HepG2 (cell line): ENCODE measurements around the gene FAM174B. TPM values are rescaled to one million over a fixed set of nuclear protein-coding genes. Genes with fewer than 3 reads are reported as not detected.

Experiments
- ARNT ChIP-seq: fragments of 450-650 bp; IDR thresholded peaks from 2 replicates; pipeline ENCODE4 v1.6.1; 2017
- HNRNPUL1 ChIP-seq: fragments of 200-400 bp; formaldehyde crosslinking; IDR thresholded peaks from 2 replicates; pipeline ENCODE4 v1.6.1; 2017; ENCODE audit warnings: low read depth, mild to moderate bottlenecking, low read length, moderate library complexity
- MAFF ChIP-seq: IDR thresholded peaks from 2 replicates; pipeline ENCODE4 v1.6.1; 2011; ENCODE audit warnings: low read depth, low read length, improper control_type of control experiment
- NFE2L2 ChIP-seq: fragments of 150-350 bp; IDR thresholded peaks from 2 replicates; pipeline ENCODE4 v1.6.1; 2014; ENCODE audit warnings: low read length
- NR2F2 ChIP-seq: IDR thresholded peaks from 2 replicates; pipeline ENCODE4 v1.6.1; 2012; ENCODE audit warnings: low read depth, inconsistent platforms, borderline replicate concordance
- SETDB1 ChIP-seq: sonication (generic); formaldehyde crosslinking; IDR thresholded peaks from 2 replicates; pipeline ENCODE4 v1.5.1; 2020; ENCODE audit warnings: missing genetic modification reagents, mild to moderate bottlenecking, borderline replicate concordance
- SIX1 ChIP-seq: sonication (generic); formaldehyde crosslinking; IDR thresholded peaks from 2 replicates; pipeline ENCODE4 v1.4.0; 2020; ENCODE audit warnings: missing genetic modification reagents, borderline replicate concordance
- SRSF1 ChIP-seq: fragments of 200-400 bp; formaldehyde crosslinking; optimal IDR thresholded peaks from 2 replicates; pipeline ENCODE3; 2017; ENCODE audit warnings: mild to moderate bottlenecking, low read depth, low read length, moderate library complexity
- TBX2 ChIP-seq: sonication (generic); formaldehyde crosslinking; IDR thresholded peaks from 2 replicates; pipeline ENCODE4 v1.5.0; 2020; ENCODE audit warnings: missing genetic modification reagents, mild to moderate bottlenecking, borderline replicate concordance
- THYN1 ChIP-seq: sonication (generic); formaldehyde crosslinking; IDR thresholded peaks from 2 replicates; pipeline ENCODE4 v1.8.1; 2023; ENCODE audit warnings: low read depth, mild to moderate bottlenecking, moderate library complexity, missing genetic modification reagents, borderline replicate concordance
- ZBTB7B ChIP-seq: sonication (generic); formaldehyde crosslinking; IDR thresholded peaks from 2 replicates; pipeline ENCODE4 v1.4.0; 2020; ENCODE audit warnings: missing genetic modification reagents
- ZKSCAN1 ChIP-seq: fragments of 150-350 bp; IDR thresholded peaks from 2 replicates; pipeline ENCODE4 v1.6.1; 2014; ENCODE audit warnings: low read length
- ZNF232 ChIP-seq: sonication (generic); formaldehyde crosslinking; IDR thresholded peaks from 2 replicates; pipeline ENCODE4 v1.4.0; 2020; ENCODE audit warnings: missing genetic modification reagents, borderline replicate concordance
- ZNF235 ChIP-seq: sonication (generic); formaldehyde crosslinking; IDR thresholded peaks from 2 replicates; pipeline ENCODE4 v1.8.1; 2023; ENCODE audit warnings: mild to moderate bottlenecking, missing genetic modification reagents, borderline replicate concordance
- ZNF3 ChIP-seq: IDR thresholded peaks from 2 replicates; pipeline ENCODE4 v1.7.0; 2017; ENCODE audit warnings: inconsistent platforms
- ZNF580 ChIP-seq: IDR thresholded peaks from 2 replicates; pipeline ENCODE4 v1.6.1; 2016; ENCODE audit warnings: low read depth, borderline replicate concordance
- ZNF660 ChIP-seq: sonication (generic); formaldehyde crosslinking; IDR thresholded peaks from 2 replicates; pipeline ENCODE4 v1.5.1; 2020; ENCODE audit warnings: mild to moderate bottlenecking, low read depth, missing genetic modification reagents, borderline replicate concordance
- ZNF850 ChIP-seq: sonication (generic); formaldehyde crosslinking; conservative IDR thresholded peaks from 2 replicates; pipeline ENCODE4 v1.9.0; 2021; ENCODE audit warnings: mild to moderate bottlenecking, missing genetic modification reagents
- ZSCAN5A ChIP-seq: sonication (generic); formaldehyde crosslinking; IDR thresholded peaks from 2 replicates; pipeline ENCODE4 v1.8.0; 2022; ENCODE audit warnings: mild to moderate bottlenecking, missing genetic modification reagents, borderline replicate concordance
- polyA plus RNA-seq, 8 experiments: library from polyadenylated mRNA; depleted of rRNA in 3 of 8; stranded (reverse) in 7 of 8; unstranded in 1 of 8; fragments of >200 nt; fragmentation: Illumina TruSeq in 4 of 8; extraction: Trizol in 4 of 8; gene quantifications; 2 replicates each; pipeline versions ENCODE4 v1.2.1 to v1.2.3, GENCODE V29; 2011 to 2016; ENCODE audit warnings: low read depth in 4 of 8, missing spikeins in 1 of 8, mixed read lengths in 1 of 8; ENCODE audit not compliant: insufficient read depth in 1 of 8
- total RNA-seq, 5 experiments: library from RNA; depleted of rRNA; stranded (reverse); fragments of >200 nt; fragmentation: Illumina TruSeq; extraction: Trizol; gene quantifications; 2 replicates each; pipeline ENCODE4 v1.2.3, GENCODE V29; 2016; ENCODE audit warnings: low read depth in 1 of 5
- TF ChIP-seq, protein P1 (sequence below): sonication (generic); formaldehyde crosslinking; IDR thresholded peaks from 2 replicates; pipeline ENCODE4 v1.5.0; 2020; ENCODE audit warnings: mild to moderate bottlenecking, missing genetic modification reagents, borderline replicate concordance

Gene FAM174B
- total and polyA plus RNA-seq, 2 of the 13 experiments (the other 11 are each of a cell fraction or from before 2014, with no cell fraction given), result 0.90 to 2.1 TPM

DNA sequence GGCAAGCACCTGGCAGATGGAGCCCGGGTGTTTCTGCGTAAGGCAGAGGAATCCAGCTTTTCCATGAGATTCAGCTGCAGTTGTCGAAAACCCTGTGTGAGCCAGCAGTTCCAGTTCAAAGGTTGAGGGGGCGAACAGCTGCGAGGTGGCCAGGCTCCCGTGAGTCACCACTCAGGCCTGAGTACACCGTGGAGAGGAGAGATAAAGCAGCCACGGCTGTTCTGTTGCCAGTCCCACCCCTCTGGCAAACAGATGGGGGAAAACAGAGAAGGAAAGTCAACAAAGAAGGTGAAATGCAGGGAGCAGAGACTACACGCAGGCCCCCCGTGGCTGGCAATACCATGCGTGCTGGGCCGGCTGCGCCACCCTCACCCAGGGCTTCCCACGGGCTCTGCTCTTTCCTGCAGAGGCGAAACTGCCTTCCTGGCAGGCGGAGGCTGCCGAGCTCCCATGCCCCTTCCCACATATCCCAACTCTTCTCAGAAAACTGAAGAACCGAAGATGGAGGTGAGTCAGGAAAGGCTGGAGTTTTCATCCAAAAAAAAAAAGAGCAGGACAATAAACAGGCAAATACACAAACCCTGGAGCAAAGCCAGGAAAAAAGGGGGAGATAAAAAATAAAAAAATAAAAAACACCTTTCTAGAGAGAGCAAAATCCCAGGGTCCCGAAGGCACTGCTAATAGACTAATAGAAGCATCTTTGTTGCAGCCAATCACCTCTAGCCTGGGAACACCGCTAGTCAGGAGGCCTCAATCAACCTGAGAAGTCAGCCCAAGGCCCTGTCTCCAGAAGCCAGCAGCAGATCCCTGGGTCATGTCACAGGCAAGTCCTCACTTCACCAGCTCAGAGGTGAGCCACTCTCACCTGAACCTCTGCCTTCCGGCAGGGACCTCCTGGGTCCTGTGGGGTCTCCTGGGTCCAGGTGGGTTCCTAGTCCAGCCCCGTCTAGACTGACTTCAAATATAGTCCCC is 37.7 kb downstream of the FAM174B start (continued):
- peak; percentile 59; the same call in 1 of the 2 replicates for TF ChIP-seq ZNF232 (CRISPR knock-in tag)
- TF ChIP-seq ZNF850 (CRISPR knock-in tag), result no peak
- TF ChIP-seq ZKSCAN1, result no peak
- no peak for TF ChIP-seq SETDB1 (CRISPR knock-in tag)
- TF ChIP-seq ZNF660, result no peak
- TF ChIP-seq MAFF, result no peak
- no peak for TF ChIP-seq ZNF235
- peak; percentile 38 for TF ChIP-seq SRSF1
- no peak for TF ChIP-seq ZNF3 (CRISPR knock-in tag)
- TF ChIP-seq NFE2L2, result no peak
- no peak for TF ChIP-seq HNRNPUL1
- no peak; the same call in 1 of the 2 replicates for TF ChIP-seq ZNF580 (CRISPR knock-in tag)
- TF ChIP-seq, protein P1, sequence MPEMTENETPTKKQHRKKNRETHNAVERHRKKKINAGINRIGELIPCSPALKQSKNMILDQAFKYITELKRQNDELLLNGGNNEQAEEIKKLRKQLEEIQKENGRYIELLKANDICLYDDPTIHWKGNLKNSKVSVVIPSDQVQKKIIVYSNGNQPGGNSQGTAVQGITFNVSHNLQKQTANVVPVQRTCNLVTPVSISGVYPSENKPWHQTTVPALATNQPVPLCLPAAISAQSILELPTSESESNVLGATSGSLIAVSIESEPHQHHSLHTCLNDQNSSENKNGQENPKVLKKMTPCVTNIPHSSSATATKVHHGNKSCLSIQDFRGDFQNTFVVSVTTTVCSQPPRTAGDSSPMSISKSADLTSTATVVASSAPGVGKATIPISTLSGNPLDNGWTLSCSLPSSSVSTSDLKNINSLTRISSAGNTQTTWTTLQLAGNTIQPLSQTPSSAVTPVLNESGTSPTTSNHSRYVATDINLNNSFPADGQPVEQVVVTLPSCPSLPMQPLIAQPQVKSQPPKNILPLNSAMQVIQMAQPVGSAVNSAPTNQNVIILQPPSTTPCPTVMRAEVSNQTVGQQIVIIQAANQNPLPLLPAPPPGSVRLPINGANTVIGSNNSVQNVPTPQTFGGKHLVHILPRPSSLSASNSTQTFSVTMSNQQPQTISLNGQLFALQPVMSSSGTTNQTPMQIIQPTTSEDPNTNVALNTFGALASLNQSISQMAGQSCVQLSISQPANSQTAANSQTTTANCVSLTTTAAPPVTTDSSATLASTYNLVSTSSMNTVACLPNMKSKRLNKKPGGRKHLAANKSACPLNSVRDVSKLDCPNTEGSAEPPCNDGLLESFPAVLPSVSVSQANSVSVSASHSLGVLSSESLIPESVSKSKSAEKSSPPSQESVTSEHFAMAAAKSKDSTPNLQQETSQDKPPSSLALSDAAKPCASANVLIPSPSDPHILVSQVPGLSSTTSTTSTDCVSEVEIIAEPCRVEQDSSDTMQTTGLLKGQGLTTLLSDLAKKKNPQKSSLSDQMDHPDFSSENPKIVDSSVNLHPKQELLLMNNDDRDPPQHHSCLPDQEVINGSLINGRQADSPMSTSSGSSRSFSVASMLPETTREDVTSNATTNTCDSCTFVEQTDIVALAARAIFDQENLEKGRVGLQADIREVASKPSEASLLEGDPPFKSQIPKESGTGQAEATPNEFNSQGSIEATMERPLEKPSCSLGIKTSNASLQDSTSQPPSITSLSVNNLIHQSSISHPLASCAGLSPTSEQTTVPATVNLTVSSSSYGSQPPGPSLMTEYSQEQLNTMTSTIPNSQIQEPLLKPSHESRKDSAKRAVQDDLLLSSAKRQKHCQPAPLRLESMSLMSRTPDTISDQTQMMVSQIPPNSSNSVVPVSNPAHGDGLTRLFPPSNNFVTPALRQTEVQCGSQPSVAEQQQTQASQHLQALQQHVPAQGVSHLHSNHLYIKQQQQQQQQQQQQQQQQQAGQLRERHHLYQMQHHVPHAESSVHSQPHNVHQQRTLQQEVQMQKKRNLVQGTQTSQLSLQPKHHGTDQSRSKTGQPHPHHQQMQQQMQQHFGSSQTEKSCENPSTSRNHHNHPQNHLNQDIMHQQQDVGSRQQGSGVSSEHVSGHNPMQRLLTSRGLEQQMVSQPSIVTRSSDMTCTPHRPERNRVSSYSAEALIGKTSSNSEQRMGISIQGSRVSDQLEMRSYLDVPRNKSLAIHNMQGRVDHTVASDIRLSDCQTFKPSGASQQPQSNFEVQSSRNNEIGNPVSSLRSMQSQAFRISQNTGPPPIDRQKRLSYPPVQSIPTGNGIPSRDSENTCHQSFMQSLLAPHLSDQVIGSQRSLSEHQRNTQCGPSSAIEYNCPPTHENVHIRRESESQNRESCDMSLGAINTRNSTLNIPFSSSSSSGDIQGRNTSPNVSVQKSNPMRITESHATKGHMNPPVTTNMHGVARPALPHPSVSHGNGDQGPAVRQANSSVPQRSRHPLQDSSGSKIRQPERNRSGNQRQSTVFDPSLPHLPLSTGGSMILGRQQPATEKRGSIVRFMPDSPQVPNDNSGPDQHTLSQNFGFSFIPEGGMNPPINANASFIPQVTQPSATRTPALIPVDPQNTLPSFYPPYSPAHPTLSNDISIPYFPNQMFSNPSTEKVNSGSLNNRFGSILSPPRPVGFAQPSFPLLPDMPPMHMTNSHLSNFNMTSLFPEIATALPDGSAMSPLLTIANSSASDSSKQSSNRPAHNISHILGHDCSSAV (CRISPR knock-in tag), result no peak
- TF ChIP-seq THYN1, result no peak
- no peak for TF ChIP-seq ZSCAN5A (CRISPR knock-in tag)
- TF ChIP-seq ARNT, result no peak
- peak; percentile 76 for TF ChIP-seq ZBTB7B (CRISPR knock-in tag)
- TF ChIP-seq NR2F2, result no peak
- TF ChIP-seq SIX1 (CRISPR knock-in tag), result no peak
- peak; percentile 76 for TF ChIP-seq TBX2
